HG03039 (cell line): ENCODE data around the gene BCL2L11.
A peak's percentile ranks its signal among the peaks of the same experiment; 100 is the strongest.

Source experiments
- ATAC-seq: cut with Tn5 transposase; IDR thresholded peaks from one replicate; pipeline ENCODE4 v1.9.1; 2021; ENCODE audit warnings: mild to moderate bottlenecking, moderate library complexity; ENCODE audit not compliant: unreplicated experiment

Gene BCL2L11

DNA sequence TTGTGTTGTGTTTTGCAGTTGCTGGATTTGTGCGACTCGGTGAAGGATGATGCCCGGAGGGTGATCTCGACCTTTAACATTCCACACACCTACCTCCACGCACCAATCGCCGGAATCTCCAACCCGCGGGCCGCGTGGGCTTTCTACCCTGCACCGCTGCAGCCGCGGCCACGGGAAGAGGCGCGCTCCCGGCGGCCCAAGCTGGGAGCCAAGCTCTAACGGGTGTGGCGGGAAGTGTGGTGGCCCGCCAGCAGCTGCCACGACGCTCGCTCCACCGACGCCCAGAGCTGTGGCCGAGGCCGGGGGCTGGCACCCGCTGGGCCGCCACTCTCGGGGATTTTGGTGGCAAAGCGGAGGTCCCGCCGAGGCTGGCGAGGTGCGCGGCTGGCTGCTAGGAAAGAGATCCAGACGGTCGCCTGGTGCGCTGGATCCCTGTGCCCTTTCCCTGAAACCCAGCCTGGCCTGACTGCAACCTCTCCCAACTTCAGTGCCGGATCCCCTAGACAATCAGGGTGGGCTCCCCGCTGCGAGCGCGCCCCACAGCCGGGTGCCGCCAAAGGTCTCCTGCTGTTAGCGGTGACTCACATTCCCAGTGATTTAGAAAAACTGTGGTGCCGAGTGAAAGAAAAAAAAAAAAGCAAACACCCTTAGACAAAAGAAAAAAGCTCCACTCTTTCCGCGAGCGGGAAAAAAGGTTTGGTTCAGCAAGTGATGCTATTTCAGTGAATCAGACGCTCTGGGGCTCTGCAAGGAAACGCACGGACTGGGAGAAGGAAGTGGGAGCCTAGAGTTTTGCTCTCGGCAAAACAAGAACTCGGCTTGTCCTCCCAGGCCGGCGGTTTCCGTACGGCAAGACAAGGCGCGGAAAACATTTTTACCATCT lies 2.9 kb upstream of the BCL2L11 start:
- ATAC-seq: no peak

DNA sequence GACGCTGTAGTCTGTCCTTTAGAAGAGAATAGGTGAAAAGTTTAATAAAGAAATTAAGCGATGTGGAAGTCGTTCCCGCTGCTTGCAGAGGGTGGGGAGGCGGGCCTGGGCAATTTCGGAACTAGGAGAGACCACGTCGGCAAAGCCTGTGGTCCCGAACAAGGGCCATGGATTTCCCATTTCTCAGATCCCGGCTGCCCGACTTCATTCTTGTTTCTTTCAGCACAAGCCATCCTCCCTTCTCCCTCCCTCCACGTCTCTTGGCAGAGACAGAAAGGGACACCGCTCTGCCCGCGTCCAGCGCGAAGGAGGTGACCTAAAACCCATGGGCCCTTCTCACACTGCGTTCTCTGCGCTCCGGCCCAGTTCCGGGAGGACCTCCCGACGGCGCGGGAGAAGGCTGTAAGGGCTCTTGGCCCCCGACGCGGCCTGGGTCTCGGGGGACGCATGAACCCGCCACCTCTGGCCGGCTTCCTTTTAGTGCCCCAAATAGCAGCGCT lies 2.2 kb upstream of the BCL2L11 start:
- no peak for ATAC-seq

DNA sequence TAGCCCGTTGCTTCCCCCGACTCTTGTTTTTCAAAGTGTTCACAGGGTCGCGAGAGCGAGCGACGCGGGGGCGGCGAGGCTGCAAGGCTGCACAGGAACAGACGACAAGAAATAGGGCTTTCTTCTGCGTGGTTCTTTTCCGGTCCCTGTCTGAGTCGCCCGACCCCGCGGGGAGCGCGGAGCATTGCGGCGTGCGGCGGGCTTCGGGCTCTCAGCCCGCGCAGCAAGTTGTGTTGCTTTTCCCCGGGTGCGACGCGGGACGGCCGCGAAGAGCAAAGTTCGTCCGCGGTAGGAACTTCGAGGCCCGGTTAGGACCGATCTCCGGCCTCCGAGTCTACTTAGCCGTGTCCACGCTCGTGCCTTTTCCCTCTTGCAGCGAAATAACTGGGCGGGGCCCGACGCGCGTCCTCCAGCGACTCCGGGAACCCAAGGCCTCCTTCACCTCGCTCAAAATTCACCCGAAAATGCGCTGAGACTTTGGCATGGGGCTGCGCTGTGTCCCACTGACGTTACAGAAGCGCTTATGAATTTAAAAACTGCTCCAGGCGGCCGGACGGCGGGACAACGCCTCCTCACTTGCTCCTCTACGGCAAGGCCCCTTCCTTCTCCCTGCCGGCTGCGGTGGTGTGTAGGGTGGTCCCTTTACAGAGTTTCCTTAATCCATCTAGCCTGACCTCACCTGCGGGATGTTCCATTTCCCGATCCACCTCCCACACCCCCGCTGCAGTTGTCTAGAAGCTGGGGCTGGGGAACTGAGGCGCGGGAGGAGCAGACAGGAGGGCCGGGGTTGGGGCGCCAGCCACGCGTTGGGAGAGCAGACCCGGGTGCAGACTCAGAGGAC lies 1.5 kb upstream of the BCL2L11 start:
- no peak for ATAC-seq

DNA sequence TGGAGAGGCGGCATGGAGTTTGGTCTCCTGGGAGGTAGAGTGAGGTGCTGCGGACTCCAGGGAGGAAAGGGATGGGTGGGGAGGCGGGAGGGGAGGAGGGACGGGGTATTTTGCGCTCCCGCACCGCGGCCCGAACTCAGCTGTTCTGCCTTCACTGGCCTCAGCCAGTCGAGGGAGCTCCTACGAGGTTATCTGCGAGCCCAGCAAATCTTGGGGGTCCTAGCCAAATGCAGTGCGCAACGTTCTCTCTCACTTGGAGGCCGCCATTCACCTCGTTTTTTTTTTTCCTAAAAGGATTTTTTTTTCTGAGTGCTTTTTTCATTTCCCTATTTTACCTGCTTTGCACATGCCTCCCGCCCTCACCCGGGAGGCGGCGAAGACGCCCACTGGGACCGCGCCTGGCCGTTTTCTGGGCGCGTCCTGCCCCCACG lies 877 bp upstream of the BCL2L11 start:
- ATAC-seq: no peak

DNA sequence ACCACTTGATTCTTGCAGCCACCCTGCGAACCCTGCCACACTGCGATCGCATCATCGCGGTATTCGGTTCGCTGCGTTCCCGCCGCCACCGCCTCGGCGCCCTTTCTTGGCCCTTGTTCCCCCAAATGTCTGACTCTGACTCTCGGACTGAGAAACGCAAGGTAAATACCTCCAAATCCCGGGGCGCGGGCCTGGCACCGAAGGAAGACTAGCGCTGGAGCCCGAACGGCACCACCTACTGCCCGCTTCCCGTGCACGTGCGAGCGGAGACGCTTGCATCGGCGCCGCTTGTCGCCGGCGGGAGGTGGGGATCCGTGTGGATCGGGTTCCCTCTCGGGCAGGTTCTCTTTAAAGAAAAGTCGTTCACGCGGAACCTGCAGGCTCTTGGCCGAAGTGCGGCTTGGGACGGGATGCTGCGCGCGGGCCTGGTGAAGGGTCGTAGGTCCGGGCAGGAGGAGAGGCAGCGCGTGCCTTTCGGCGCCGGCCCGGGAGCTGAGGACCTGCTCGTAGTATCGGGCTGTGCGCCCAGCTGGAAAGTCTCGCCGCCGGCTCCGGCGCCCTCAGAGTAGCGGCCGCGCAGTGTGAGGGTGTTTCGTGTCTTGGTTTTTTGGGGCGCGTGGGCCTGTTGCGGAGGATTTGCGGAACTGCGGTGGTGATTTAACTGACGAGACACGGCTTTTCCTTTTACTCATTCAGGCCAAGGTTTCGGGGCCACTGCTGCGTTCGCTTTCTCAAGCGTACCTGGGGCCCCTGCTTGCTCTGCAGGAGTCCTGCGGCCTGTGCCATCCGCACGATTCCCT lies 514 bp downstream of the BCL2L11 start:
- ATAC-seq: peak; percentile 0

DNA sequence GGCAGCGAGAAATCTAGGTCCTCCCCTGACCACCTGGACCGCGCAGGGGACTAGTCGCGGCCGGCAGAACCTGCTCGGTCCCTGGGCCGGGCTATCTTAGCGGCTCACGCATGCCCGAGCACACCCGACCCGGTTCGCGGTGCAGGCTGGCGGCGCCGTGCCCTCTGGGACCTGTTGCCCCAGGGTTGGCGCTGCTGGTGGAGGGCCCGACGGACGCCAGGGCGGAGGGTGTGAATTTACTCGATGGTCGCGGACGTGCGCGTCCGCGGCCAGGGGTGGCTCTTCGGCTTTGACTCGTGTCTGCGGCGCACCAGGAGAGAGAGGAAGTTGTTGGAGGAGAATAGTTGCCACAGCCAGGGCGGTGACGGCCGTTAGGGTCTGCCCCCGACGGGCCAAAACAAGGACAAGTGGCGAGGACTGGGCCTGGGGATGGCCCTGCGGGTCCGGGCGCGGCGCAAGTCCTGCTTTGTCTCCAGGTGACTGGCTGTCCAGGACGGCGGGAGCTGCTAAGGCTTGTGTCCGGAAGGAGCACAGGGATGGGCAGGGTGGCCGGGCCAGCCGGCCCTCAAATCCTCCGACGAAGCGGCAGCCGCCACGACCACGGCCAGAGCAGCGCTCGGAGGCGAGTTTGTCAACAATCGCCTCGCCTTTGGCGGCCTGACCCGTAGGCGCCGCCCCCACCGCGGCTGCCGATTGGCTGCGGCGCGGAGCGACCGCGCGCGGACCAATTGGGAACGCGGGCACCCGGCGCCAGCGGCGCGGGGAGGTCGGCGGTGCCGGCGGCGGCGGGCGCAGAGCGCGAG lies 1.3 kb downstream of the BCL2L11 start:
- ATAC-seq: peak; percentile 41

DNA sequence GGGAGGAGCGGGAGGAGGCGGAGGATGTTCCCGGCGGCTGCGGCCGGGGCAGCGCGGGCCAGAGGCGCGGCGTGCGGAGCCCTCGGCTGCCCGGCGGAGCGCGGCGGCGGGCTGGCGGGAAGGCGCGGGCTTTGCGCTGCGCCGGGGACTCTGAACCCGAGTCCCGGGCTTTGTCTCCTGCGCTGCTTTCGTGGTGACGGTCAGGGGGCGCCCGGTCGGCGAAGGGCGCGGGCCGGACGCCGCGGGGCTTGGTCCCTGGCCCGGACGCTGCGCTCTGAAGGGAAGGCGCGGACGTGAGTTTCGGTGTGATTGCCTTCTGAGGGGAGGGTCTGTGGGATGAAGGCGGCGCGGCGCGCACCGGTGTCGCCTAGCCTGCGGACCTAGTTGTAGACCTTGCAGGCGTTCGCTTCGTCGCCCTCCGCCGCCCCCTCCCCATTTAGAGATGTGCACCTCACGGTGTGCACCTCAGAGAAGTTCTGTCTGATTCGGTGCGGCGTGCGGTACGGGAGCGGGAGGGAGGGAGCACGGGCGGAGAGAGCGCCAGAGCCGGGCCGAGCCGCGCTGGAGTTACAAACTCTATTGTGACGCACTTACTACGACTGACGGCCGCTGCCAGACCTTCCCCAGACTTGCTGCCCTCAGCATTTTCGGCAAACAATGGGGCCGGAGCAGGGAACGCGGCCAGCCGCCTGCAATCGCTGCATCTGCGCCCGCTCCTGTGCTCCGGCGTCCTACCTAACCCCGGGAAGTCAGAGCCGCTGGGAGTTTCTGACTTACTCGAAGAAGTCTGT lies 2.1 kb downstream of the BCL2L11 start:
- ATAC-seq: peak; percentile 10

DNA sequence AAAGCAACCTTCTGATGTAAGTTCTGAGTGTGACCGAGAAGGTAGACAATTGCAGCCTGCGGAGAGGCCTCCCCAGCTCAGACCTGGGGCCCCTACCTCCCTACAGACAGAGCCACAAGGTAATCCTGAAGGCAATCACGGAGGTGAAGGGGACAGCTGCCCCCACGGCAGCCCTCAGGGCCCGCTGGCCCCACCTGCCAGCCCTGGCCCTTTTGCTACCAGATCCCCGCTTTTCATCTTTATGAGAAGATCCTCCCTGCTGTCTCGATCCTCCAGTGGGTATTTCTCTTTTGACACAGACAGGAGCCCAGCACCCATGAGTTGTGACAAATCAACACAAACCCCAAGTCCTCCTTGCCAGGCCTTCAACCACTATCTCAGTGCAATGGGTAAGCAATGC lies 3.0 kb downstream of the BCL2L11 start:
- no peak for ATAC-seq

DNA sequence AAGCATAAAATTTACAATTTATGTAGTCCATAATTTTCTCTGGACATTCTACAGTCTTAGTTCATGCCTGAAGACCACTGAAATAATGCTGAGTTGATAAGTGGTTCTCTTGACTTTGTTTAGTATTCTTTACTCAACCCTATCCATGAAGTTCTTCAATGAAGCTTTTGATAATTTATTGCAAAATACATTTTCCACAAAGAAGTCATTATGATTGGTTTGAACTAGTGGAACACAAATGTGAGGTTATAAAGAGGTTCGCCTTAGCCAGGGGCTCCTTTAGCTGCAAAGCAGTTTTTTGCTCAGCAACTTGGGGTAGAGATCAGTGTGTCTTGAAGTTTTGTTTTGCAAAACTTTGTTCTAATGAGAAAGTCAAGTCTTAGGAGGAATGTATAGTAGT lies 5.9 kb downstream of the BCL2L11 start:
- ATAC-seq: no peak

DNA sequence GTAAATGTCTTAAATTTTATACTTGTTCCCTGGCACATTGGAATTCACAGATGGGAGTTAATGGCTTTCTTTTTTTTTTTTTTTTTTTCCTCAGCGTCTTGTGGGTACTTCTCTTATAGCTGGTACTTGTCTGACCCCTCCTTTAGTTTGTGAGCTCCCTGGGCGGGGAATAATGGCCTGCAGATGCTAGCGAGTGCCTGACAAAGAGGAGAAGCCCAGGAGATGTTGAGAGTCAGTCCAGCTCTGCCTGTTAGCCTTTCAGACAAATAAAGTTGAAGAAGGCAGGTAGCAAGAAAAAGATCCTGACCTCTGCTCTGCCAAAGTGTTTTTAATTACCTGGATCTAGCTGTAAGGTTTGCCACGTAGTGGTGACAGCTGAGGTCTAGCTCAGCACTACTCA lies 6.6 kb downstream of the BCL2L11 start:
- no peak for ATAC-seq

DNA sequence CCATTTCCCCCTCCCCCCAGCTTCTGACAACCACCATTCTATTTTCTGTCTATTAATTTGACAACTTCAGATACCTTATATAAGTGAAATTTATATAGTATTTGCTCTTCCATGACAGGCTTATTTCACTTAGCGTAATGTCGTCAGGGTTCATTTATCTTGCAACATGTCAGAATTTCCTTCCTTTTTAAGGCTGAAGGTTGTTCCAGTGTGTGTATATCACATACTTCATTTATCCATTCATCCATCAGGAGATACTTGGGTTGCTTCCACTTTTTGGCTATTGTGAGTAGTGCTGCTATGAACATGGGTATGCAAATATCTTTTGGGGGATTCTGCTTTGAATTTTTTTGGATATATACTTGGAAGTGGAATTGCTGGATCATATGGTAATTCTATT lies 7.4 kb downstream of the BCL2L11 start:
- ATAC-seq: no peak

DNA sequence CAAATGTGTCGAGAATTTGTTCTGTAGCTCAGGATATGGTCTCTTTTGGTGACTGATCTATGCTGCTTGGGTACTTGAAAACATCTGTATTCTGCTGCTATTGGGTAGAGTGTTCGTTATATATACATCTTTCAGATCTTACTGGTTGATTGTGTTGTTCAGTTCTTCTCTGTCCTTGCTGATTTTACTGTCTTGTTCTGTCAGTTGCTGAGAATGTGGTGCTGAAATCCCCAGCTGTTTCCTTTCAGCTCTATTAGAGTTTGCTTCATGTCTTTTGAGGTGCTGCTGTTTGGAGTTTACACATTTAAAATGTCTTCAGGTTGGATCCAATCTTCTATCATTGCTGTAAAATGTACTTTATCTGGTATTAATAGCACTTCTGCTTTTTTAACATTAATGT lies 12.9 kb downstream of the BCL2L11 start:
- no peak for ATAC-seq

DNA sequence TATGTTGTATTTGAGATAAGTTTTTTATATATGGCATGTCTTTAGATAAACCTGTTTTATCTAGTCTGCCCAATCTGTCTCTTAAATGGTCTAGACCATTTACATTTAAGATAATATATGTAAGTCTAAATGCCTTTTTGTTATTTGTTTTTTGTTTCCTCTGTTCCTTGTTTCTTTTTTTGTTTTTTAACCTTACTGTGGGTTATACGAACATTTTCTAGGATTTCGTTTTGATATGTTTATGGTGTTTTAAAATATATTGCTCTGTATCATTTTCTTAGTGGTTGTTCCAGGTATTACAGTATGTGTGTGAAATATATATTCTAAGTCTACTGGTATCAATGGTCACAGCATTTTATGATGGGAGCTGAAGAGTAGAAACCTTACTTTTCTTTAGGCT lies 13.3 kb downstream of the BCL2L11 start:
- ATAC-seq: no peak

DNA sequence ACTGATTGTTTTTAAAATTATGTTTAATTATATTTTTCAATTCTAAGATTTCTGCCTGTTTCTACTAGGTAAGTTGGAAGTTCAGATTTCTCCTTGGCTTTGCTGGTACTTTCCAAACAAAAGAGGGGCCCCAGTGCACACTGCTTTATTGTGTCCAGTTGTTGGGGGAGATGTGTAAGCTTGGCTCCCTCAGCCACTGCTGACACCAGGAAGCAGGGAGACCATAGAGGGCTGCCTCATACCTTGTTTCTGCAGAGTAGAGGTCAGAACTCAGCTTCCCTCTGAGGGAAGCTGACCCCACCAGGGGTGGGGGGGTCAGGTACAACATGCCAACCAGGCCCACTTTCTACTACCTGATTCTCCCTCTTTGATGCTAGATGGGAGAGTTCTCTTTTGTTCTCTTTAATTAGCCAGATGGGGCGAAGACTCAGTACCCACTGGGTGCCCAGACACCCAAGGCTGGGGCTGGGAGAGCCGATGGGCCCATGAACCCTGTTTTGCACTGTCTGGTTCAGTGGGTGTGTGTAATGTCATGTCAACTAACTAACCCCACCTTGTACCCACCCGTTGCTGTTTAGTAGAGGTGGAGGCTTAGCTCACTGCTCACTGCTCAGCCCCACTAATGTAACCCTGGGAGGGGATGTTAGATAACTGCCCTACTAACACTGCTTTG lies 14.7 kb downstream of the BCL2L11 start:
- ATAC-seq: no peak

DNA sequence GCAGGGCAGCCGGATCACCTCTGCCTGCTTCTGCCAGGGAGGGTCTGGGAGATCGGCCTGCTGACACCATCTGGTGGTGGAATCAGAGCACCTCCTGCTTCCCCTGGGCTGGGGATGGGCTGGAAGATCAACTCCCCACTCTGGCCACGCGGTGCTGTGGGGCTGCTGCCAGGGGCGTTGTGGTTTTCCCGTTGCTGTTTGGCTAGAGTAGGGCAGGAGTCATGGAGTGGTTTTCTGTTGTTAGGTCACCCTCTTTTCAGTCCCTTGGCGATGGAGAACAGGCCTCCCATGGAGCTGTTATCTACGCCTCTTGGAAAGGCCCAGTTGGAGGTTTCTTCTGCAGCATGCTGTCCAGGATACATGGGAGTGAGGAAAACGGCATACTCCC lies 15.2 kb downstream of the BCL2L11 start:
- ATAC-seq: no peak

DNA sequence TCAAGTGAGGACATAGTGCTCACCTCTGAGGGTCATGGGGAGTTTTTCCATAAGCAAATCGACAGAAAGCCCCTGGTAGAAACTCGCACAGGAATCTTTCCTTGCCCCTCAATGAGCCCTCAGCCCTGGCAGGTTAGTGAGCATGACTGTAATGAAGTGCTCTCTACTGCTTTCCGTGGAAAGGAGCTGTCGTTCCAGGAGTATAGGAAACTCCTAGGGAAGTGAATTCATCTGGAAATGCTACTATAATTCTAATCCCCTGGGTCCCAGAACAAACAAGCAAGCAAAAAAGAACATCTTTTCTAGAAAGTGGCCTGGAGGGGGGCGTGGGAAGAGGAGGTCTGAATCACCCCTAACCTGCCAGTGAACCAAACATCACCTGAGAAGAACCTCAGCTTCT lies 18.1 kb downstream of the BCL2L11 start:
- ATAC-seq: no peak

DNA sequence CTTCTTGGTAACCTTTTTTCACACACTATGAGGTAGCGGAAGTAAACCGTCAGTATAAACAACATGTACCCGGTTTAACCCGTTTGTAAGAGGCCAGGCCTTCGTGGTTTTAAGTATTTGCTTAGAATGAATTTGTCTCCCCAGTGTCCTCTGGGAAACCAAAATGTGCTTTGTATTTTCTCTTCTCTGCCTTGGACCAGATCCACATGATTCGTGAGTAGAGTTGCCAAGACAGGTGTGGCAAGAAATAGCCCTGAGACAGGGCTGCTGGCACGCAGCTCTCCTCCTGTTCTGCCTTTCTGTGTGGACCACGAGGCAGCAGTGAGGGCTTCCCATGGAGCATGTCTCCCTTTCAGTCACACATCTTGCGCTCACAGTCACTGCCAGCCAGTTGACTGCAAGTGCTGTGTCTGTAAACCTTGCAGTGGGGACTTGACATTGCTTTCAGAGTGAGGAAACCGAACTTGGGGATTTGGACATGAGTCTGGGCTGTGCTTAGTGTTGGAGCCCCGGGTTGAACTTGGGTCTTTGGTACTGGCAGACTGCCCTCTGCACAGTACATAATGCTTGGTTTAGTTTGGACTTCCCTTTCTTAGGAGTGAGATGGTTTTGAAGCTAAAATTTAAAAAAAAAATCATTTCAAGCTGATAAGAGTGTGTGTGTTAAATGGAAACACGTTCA lies 19.1 kb downstream of the BCL2L11 start:
- no peak for ATAC-seq

DNA sequence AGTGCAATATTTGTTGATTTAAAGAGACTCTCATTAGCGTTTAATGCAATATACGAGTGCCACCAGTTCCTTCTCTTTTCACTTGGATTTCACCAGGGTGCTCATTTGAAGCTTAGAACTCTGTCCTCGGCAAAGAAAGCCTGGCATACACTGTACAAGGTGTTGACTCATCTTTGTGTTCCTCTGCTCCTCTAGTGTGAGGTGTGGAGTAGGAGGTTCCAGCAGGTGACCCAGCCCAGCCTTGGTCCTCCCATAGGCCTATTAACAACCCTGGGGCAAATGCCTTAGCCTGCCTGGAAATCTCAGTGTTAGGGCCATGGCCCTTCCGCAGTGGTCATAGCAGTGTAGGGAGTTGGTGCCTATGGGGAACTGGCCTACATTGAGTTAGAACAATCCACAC lies 20.1 kb downstream of the BCL2L11 start:
- no peak for ATAC-seq
